Memory B cell (primary cell): ENCODE data around the gene PUSL1.

ENCODE experiments used
- ATAC-seq: fragments of 150-1000 bp; cut with Tn5 transposase; 2 replicates; pipeline ENCODE4 v1.10.0; 2021; ENCODE audit warnings: low read depth, mild to moderate bottlenecking, moderate library complexity
- DNase-seq, 2 donors: peaks; one replicate each; pipeline ENCODE4 v3.0.0; 2022; ENCODE audit warnings: low spot score in 2 of 2
- H3K27ac Mint-ChIP-seq: one replicate; pipeline ENCODE4 v1.8.0; 2022; ENCODE audit warnings: mild to moderate bottlenecking, moderate library complexity, mixed read lengths
- H3K27me3 Mint-ChIP-seq: one replicate; pipeline ENCODE4 v1.8.0; 2022; ENCODE audit warnings: mixed read lengths
- H3K36me3 Mint-ChIP-seq: one replicate; pipeline ENCODE4 v1.8.0; 2022; ENCODE audit warnings: mild to moderate bottlenecking, mixed read lengths
- H3K4me1 Mint-ChIP-seq: one replicate; pipeline ENCODE4 v1.8.0; 2022; ENCODE audit warnings: mixed read lengths
- H3K4me3 Mint-ChIP-seq: one replicate; pipeline ENCODE4 v1.8.0; 2022; ENCODE audit warnings: mild to moderate bottlenecking, moderate library complexity, mixed read lengths
- H3K9me3 Mint-ChIP-seq: one replicate; pipeline ENCODE4 v1.8.0; 2022; ENCODE audit warnings: mixed read lengths

PUSL1 gene

DNA sequence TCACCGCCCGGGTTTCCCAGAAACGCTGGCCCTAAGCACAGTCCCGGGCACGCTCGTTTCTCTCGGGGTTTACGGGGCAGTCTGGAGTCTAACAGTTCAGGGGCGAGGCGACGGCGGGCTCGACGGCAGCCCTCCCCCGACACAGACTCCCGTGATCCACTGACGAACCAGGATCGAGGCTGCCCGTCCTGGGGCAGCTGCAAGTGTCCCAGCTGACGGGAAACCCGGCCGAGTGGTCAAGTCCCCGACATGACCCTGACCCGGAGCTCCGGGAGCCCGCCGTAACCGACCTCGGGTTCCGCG is 35.2 kb upstream of the PUSL1 start:
- ATAC-seq, result no peak
- H3K27me3 Mint-ChIP-seq, result no peaks in the 10 kb centered on the region

DNA sequence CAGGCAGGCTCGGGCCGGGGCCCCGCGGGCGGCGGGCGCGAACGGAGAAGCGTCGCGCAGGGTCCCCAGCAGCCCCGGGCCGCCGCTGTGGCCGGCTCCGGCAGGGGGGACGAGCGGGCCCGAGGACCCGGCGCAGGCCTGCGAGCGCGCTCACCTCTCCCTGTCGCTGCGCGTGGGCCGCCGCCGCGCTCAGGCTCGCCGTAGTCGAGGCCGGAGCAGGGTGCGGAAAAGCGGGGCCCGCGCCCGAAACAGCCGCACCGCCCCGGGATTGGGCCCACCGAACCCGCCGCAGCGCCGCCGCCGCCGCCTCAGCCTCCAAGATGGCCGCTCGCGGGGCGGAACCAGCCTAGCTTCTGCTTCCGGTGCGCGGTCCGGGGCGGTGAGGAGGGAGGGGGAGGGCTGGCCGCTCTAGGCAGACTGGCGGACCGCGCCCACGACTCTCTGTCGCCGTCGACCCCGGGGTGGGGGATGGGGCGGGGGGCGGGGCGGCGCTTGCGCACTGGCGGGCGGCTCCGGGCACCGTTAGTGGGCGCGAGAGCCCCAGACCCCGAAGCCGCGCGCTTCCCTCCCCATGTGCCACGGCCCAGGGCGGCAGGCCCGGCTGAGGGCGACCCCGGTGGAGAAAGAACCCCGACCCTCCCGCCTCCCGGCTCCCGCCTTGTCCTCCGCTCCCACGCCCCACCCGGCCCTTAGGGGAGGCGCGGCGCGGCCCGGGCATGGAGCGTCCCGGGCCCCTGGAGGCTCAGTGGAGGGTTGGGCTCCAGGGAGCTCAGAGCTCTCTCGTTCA is 34.7 kb upstream of the PUSL1 start, which contains the start of gene UBE2J2:
UBE2J2 (minus strand) TSS at position 343 of the 787 bp plus-strand sequence. CDS start 5,862 bp downstream, outside the sequence.
- peak; percentile 81 to 85 for DNase-seq
- H3K9me3 Mint-ChIP-seq, result no peaks in the 10 kb centered on the region
- H3K4me3 Mint-ChIP-seq, result peak within 1 kb of the TSS; percentile 84
- peak; percentile 98 for ATAC-seq
- no peaks in the 10 kb centered on the region for H3K27me3 Mint-ChIP-seq
- H3K36me3 Mint-ChIP-seq, result no peaks in the 10 kb centered on the region
- peaks cover 25% of the 10 kb centered on the region for H3K4me1 Mint-ChIP-seq
- H3K27ac Mint-ChIP-seq, result peak within 1 kb of the TSS; percentile 63

More for the DNA sequence above, 35.2 kb upstream of the PUSL1 start:
- no peaks in the 10 kb centered on the region for H3K36me3 Mint-ChIP-seq
- peak overlapping the region; percentile 63 for H3K27ac Mint-ChIP-seq
- no peaks in the 10 kb centered on the region for H3K9me3 Mint-ChIP-seq
- H3K4me1 Mint-ChIP-seq, result peaks cover 25% of the 10 kb centered on the region
- no peak for DNase-seq
- H3K4me3 Mint-ChIP-seq, result peak overlapping the region; percentile 84

DNA sequence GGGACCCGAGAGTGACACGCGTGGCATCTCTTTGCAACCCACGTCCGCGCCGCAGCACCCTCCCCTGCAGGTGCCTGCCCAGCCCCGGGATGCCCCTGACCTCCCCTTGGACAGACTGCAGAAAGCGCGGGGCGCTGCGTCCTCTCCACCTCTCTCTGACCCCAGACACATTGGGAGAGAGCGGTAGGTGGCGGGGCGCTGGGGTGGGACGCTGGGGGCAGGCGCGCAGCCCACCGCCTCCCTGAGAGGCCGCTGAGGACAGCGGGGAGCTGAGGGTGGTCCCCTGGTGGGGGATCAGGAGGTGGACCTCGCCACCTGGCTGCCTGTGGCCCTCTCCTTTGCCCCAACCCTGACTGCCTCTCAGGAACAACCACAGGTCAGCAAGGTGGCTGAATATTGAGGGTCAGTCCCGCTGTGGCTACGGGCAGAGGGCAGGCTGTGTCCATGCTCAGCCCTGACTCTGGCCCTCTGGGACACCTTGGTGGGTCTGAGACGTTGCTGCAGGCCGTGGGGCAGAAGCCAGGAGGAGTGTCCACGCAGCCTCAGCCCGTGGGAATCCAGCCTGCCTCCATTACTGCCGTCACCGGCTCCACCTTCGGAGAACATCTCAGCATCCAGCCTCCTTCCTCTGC is 34.0 kb upstream of the PUSL1 start:
- no peak for ATAC-seq
- no peak for DNase-seq
- no peak overlapping the region for H3K27ac Mint-ChIP-seq
- H3K27me3 Mint-ChIP-seq, result no peaks in the 10 kb centered on the region
- peak overlapping the region; percentile 76 for H3K4me3 Mint-ChIP-seq
- H3K9me3 Mint-ChIP-seq, result no peaks in the 10 kb centered on the region
- H3K4me1 Mint-ChIP-seq, result peaks cover 25% of the 10 kb centered on the region
- H3K36me3 Mint-ChIP-seq, result no peaks in the 10 kb centered on the region

DNA sequence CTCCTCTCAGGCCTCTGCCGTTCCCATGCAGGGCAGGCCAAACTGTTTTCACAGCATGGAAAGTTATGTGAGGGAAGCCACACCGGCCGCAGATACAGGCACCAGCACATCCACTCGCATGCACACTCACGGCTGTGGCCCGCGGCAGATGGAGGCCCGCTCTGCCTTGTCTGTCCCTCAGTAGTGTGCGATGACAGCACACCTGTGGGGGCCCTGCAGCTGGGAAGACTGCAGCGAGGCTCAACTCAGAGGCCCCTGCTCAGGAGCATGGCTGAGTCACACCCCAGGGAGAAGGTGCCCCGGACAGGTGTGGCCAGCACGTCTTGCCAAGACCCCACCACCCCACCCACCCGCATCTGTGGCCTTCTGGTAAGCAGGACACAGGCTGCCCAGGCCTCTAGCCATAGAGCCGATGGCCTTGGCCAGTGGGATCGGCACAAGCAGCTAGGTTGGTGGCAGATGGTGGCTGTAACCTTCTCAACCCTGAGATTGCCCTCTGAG is 33.4 kb upstream of the PUSL1 start:
- DNase-seq (no peak), ATAC-seq (no peak)
- Mint-ChIP-seq H3K27ac (no peak overlapping the region), H3K4me3 (peak overlapping the region; percentile 76), H3K36me3 (no peaks in the 10 kb centered on the region), H3K27me3 (no peaks in the 10 kb centered on the region), H3K9me3 (no peaks in the 10 kb centered on the region), H3K4me1 (peaks cover 21% of the 10 kb centered on the region)

DNA sequence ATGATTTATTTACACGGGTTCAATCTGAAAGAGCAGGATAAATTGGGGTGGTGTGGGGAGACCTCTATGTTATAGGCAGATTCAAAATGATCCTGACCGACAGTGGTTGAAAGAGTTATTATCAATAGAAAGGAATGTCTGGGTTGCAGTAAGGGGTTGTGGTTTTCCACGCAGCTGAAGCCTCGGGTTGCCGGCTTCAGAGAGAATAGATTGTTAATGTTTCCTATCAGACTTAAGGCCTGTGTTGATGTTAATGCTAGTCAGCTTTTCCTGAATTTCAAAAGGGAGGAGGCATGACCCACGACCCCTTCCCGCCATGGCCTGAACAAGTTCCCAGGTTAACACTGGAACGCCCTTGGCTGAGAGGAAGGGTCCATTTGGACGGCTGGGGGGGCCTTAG is 32.6 kb upstream of the PUSL1 start:
- Mint-ChIP-seq H3K4me3 (peak overlapping the region; percentile 37), H3K27ac (no peak overlapping the region), H3K9me3 (no peaks in the 10 kb centered on the region), H3K4me1 (peaks cover 12% of the 10 kb centered on the region), H3K36me3 (no peaks in the 10 kb centered on the region), H3K27me3 (no peaks in the 10 kb centered on the region)
- ATAC-seq, result no peak
- no peak for DNase-seq

DNA sequence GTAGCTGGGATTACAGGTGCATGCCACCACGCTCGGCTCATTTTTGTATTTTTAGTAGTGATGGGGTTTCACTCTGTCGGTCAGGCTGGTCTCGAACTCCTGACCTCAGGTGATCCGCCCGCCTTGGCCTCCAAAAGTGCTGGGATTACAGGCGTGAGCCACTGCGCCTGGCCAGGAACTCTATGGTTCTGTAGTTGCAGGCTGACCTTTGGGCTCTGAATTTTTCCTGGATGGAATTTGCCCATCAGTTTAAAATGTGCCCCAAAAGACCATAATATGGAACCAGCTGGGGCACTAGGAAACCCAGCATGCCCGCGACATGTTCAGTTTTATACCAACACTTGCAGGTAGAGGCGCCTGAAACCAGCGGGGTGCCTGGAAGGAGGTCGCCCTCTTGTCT is 29.8 kb upstream of the PUSL1 start:
- Mint-ChIP-seq H3K27ac (no peak overlapping the region), H3K36me3 (no peaks in the 10 kb centered on the region), H3K9me3 (no peaks in the 10 kb centered on the region), H3K4me3 (no peak overlapping the region), H3K4me1 (peaks cover 3% of the 10 kb centered on the region), H3K27me3 (peaks cover 4% of the 10 kb centered on the region)
- DNase-seq (no peak), ATAC-seq (no peak)

DNA sequence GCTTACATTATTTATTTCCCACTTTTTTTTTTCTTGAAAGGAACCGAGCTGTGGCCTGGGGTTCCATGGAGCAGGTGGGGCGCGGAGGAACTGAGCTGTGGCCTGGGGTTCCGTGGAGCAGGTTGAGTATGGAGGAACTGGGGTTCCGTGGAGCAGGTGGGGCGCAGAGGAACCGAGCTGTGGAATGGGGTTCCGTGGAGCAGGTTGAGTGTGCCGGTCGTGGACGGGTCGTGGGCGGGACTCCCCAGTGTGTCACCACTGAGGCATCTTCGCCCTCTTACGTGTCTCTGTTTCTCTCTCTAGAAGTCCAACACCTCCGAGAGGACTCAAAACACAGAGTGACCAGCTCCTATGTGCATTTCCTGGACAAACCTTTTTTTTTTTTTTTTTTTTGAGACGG is 29.4 kb upstream of the PUSL1 start:
- Mint-ChIP-seq H3K9me3 (no peaks in the 10 kb centered on the region), H3K4me3 (no peak overlapping the region), H3K36me3 (no peaks in the 10 kb centered on the region), H3K27me3 (peaks cover 5% of the 10 kb centered on the region), H3K4me1 (peaks cover 6% of the 10 kb centered on the region), H3K27ac (no peak overlapping the region)
- ATAC-seq, result no peak
- no peak for DNase-seq

DNA sequence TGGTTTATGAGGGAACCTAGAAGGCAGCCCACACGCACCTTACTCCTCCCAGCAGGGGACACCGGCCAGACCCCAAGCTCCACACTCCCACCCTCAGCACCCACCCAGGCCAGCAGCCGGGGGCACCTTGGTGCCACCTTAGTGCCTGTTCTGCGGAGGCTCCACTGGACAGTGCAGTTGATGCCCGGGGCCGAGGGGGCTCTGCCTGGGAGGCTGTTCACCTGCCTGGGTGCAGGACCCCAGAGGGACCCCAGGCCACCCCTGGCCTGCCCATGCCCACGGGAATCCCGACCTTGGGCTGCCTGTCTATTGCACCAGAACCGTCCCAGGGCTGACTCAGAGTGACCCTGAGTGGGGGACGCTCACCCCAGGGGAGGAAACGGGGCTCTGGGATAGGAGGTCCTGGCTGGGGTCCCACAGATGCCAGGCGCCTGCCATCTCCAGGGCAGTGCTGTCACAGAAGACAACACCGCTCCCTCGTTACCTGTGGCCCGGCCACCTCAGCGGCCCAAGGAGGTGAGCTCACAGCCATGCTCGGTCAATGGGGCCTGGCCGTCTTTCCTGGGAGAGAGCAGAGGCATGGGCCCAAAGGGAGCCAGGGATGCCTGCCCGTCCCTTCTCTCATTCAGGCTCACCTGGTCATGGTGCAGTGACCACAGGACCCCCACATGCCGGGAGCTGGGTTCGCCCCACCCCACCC is 27.5 kb upstream of the PUSL1 start:
- Mint-ChIP-seq H3K4me3 (no peak overlapping the region), H3K4me1 (peaks cover 6% of the 10 kb centered on the region), H3K27me3 (peaks cover 5% of the 10 kb centered on the region), H3K27ac (no peak overlapping the region), H3K36me3 (no peaks in the 10 kb centered on the region), H3K9me3 (no peaks in the 10 kb centered on the region)
- ATAC-seq (no peak), DNase-seq (no peak)

DNA sequence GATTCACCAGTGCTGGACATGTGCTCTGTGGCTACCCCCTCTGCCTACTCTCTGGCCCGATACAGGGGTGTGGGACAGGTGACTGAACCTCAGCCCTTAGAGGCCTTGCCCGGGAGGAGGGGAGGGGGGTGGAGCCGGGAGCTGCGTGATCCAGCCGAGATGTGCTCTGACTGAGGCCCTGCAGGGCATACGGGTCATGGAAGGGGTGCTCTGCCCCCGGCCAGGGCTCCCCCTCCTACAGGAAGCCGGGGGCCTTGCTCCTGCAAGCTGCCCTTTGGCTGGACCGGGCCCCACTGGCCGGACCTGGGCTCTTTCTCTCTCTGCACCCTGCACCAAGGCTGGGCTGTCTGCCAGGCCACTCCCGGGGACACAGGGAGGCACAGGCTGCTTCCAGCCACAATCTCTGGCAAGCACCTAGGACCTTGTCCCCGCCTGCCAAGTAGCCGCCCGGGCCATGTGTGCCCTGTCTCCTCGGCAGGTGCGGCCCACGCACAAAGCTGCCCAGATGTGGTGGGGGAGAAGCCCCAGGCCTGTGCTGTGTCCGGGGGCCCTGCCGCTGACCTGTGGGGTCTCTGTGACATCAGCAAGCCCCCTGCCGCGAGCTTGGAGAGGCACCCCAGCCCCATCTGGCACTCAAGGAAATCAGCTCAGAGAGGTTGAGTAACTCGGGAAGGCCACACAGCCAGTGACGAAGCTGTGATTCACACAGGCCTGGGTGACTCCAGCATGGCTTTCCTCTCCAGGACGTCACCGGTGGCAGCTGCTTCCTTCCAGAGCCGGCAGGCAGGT is 26.7 kb upstream of the PUSL1 start:
- Mint-ChIP-seq H3K27me3 (peaks cover 5% of the 10 kb centered on the region), H3K9me3 (no peaks in the 10 kb centered on the region), H3K4me3 (no peak overlapping the region), H3K4me1 (peaks cover 6% of the 10 kb centered on the region), H3K27ac (no peak overlapping the region), H3K36me3 (no peaks in the 10 kb centered on the region)
- DNase-seq, result no peak
- ATAC-seq, result no peak

DNA sequence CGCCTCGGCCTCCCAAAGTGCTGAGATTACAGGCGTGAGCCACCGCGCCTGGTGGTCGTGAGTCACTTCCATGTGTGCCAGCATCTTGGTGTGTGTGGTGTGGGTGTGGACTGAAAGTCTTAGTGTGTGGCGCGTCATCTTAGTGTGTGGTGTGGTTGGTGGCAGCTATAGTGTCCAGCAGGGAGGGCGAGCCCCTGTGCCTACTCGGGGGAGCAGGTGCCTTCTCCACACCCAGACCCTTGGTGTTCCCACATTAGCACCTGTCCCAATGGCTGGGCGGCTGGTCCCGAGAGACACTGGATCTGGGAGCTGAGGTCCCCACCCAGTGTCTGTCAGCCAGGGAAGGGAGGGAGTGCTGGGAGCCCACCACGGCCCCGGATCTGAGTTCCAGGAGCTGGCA is 25.4 kb upstream of the PUSL1 start:
- ATAC-seq, result no peak
- H3K27ac Mint-ChIP-seq, result no peak overlapping the region
- H3K4me3 Mint-ChIP-seq, result no peak overlapping the region
- peaks cover 6% of the 10 kb centered on the region for H3K4me1 Mint-ChIP-seq
- H3K27me3 Mint-ChIP-seq, result peaks cover 5% of the 10 kb centered on the region
- DNase-seq, result no peak
- H3K36me3 Mint-ChIP-seq, result no peaks in the 10 kb centered on the region
- H3K9me3 Mint-ChIP-seq, result no peaks in the 10 kb centered on the region

DNA sequence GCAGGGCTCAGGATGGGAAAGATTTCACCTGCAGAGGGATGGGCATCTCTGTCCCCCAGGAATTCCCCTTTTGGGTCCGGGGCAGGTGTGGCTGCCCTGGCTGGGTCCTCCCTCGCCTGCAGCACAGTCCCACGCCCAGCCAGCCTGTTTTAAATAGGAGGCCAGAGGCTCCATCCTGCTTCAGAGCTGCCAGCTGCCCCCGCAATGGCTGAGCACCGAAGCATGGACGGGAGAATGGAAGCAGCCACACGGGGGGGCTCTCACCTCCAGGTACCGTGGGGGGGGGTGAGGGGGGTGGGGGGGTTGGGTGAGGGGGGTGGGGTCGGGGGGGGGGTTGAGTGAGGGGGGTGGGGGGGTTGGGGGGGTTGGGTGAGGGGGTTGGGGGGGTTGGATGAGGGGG is 24.6 kb upstream of the PUSL1 start:
- H3K4me3 Mint-ChIP-seq, result no peak overlapping the region
- no peaks in the 10 kb centered on the region for H3K36me3 Mint-ChIP-seq
- H3K27ac Mint-ChIP-seq, result no peak overlapping the region
- DNase-seq, result no peak
- H3K27me3 Mint-ChIP-seq, result peaks cover 5% of the 10 kb centered on the region
- H3K9me3 Mint-ChIP-seq, result no peaks in the 10 kb centered on the region
- peak; percentile 34 for ATAC-seq
- H3K4me1 Mint-ChIP-seq, result peaks cover 6% of the 10 kb centered on the region

DNA sequence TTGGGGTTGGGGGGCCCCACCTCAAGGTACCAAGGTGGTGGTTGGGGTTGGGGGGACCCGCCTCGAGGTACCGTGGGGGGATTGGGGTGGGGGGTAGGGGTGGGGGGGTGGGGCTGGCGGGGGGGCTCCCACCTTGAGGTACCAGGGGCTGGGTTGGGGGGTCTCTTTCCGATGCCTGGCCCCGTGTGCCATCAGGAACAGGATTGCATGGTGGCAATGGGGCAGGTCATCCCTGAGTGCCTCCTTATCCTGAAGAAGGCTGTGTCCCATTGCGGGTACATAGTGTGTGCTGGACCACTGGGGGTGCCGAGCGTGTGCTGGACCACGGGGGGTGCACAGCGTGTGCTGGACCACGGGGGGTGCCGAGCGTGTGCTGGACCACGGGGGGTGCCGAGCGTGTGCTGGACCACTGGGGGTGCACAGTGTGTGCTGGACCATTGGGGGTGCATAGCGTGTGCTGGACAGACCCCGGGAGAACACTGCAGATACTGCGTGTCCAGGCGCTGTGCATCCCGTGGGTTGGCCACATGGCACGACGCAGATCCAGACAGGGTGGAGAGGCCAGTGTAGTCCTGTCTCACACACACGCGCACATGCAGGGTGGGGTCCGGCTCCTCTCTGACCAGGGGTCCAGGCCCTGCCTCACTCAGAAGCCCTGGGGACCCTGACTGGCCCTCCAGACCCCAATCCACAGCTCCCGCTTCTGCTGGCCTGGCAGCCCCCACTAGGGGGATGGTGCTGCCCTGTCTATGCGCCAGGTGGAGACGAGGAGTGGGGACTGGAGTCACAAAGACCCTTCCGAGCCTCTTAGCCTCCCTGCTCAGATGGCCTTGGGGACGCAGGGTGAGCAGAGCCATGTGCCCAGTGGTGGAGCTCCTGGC is 23.9 kb upstream of the PUSL1 start:
- Mint-ChIP-seq H3K27ac (no peak overlapping the region), H3K4me1 (peaks cover 6% of the 10 kb centered on the region), H3K36me3 (no peaks in the 10 kb centered on the region), H3K4me3 (no peak overlapping the region), H3K27me3 (peaks cover 5% of the 10 kb centered on the region), H3K9me3 (no peaks in the 10 kb centered on the region)
- DNase-seq (no peak), ATAC-seq (no peak)

DNA sequence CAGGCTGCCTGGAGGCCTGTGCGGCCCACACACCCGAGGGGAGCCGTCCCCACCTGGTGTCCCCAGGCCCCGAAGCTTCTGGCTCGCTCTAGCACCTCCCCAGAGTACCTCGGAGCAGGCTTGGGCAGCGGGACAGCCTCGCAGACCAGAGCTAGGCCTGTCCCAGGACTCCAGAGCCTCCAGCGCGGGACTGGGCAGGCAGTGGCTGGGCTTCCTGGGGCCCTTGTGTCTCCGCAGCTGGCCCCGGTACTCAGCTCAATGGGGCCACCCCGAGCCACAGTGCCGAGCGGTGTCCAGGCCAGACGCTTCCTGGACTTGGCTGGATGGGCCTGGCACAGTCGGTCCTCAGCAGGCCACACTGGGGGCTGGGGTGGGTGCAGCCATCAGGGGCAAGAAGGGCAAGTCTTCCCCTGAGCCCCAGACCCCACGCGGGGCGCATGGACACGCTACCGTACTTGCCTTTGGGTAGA is 23.3 kb upstream of the PUSL1 start:
- Mint-ChIP-seq H3K27me3 (peaks cover 7% of the 10 kb centered on the region), H3K4me1 (peaks cover 8% of the 10 kb centered on the region), H3K36me3 (no peaks in the 10 kb centered on the region), H3K4me3 (no peak overlapping the region), H3K9me3 (no peaks in the 10 kb centered on the region), H3K27ac (no peak overlapping the region)
- DNase-seq, result no peak
- ATAC-seq, result no peak
